GM12878 (cell line): Measurements from ENCODE around the gene PADI1. TPM values are rescaled to one million over a fixed set of nuclear protein-coding genes. Genes with fewer than 3 reads are reported as not detected.

Experiments used
- ATAC-seq: fragments of 200-7000 bp; cut with Tn5 transposase; 3 replicates; pipeline ENCODE4 v1.9.1; 2020; ENCODE audit warnings: mild to moderate bottlenecking, moderate library complexity
- BruUV-seq: library from RNA; stranded (reverse); fragments of 400-500 nt; replicated peaks from 2 replicates; lab custom pipeline; 2021; lab: Mats Ljungman, UMichigan
- CTCF ChIA-PET: fragments of 300-600 bp; sonication (Branson Sonifier 250); formaldehyde crosslinking; extraction: SDS; loops from one replicate; lab custom pipeline; 2021; ENCODE audit warnings: inconsistent platforms; lab: Yijun Ruan, JAX
- POLR2A ChIA-PET: fragments of 350-600 bp; formaldehyde crosslinking; extraction: SDS; loops from one replicate; lab custom pipeline; 2021; ENCODE audit warnings: inconsistent platforms; lab: Charles Lee
- RAD21 ChIA-PET: fragments of 300-600 bp; sonication (Branson Sonifier 250); formaldehyde crosslinking; loops from one replicate; lab custom pipeline; 2023; ENCODE audit warnings: antibody characterized with exemption; ENCODE audit not compliant: unreplicated experiment; lab: Charles Lee
- SMC1A ChIA-PET: fragments of 300-600 bp; sonication (Branson Sonifier 250); formaldehyde crosslinking; loops from one replicate; lab custom pipeline; 2023; ENCODE audit not compliant: unreplicated experiment, uncharacterized antibody; lab: Charles Lee
- DNase-seq: peaks from one replicate; pipeline ENCODE4 v3.0.0-alpha.2; 2011; ENCODE audit warnings: low read depth, low spot score
- FAIRE-seq: peaks from 3 replicates; lab custom pipeline; 2011; peaks lifted over from hg19 to GRCh38; lab: Jason Lieb, UNC
- H2AFZ ChIP-seq: 2 replicates; pipeline ENCODE4 v1.6.0; 2011; ENCODE audit warnings: low read depth, low read length, control low read depth; ENCODE audit not compliant: control insufficient read depth
- H3K27ac ChIP-seq: 2 replicates; pipeline ENCODE4 v1.5.1; 2011; ENCODE audit warnings: control low read depth; ENCODE audit not compliant: control insufficient read depth, insufficient read depth
- H3K27me3 ChIP-seq, 2 experiments: replicated peaks in 1 of 2; 2 replicates each; pipeline versions ENCODE4 v1.6.0 to v1.6.1; 2011; ENCODE audit warnings: low read length in 1 of 2; ENCODE audit not compliant: control insufficient read depth in 2 of 2, insufficient read depth in 2 of 2
- H3K36me3 ChIP-seq, 2 experiments: 2 replicates each; pipeline ENCODE4 v1.5.1; 2011; ENCODE audit warnings: low read length in 1 of 2; ENCODE audit not compliant: control insufficient read depth in 2 of 2, insufficient read depth in 2 of 2
- H3K4me1 ChIP-seq: 2 replicates; pipeline ENCODE4 v1.6.1; 2011; ENCODE audit warnings: mild to moderate bottlenecking, low read length, moderate library complexity, mixed read lengths; ENCODE audit not compliant: control insufficient read depth, insufficient read depth
- H3K4me2 ChIP-seq: 2 replicates; pipeline ENCODE4 v1.6.0; 2011; ENCODE audit warnings: control low read depth; ENCODE audit not compliant: control insufficient read depth, insufficient read depth
- H3K4me3 ChIP-seq: fragments of 200-600 bp; sonication (generic); 2 replicates; pipeline ENCODE4 v1.5.1; 2016
- H3K79me2 ChIP-seq: 2 replicates; pipeline ENCODE4 v1.6.0; 2011; ENCODE audit warnings: low read length; ENCODE audit not compliant: control insufficient read depth, insufficient read depth
- H3K9ac ChIP-seq: 2 replicates; pipeline ENCODE4 v1.8.0; 2011; ENCODE audit warnings: low read length, control low read depth, mixed read lengths; ENCODE audit not compliant: control insufficient read depth, insufficient read depth
- H3K9me3 ChIP-seq: replicated peaks from 3 replicates; pipeline ENCODE4 v1.5.1; 2011; ENCODE audit warnings: mild to moderate bottlenecking, low read length; ENCODE audit not compliant: control insufficient read depth, insufficient read depth
- H4K20me1 ChIP-seq: 2 replicates; pipeline ENCODE4 v1.6.0; 2011; ENCODE audit not compliant: control insufficient read depth, insufficient read depth
- EP300 ChIP-seq, 2 experiments: fragments of 150-350 bp in 1 of 2; IDR thresholded peaks; 2 replicates each; pipeline ENCODE4 v1.6.1; 2011 to 2012; ENCODE audit warnings: low read depth in 2 of 2, low read length in 2 of 2, borderline replicate concordance in 1 of 2, improper control_type of control experiment in 1 of 2, inconsistent platforms in 1 of 2; ENCODE audit not compliant: control insufficient read depth in 1 of 2
- MAX ChIP-seq: IDR thresholded peaks from 2 replicates; pipeline ENCODE4 v1.6.1; 2012; ENCODE audit warnings: low read depth, low read length, improper control_type of control experiment
- WGBS: methylation state at CpG from one replicate; pipeline ENCODE4 v1.1.6; 2016; ENCODE audit warnings: low lambda C conversion rate; ENCODE audit not compliant: insufficient replicate concordance, insufficient coverage; ENCODE audit errors: missing lambda C conversion rate; 5-methylcytosine and 5-hydroxymethylcytosine counted together
- in situ Hi-C: fragments of 300-500 bp; cut with MboI; formaldehyde crosslinking; loops from 9 replicates; pipeline ENCODE4 v1.14.3; 2018; ENCODE audit warnings: mixed read lengths
- intact Hi-C: fragments of 100-400 bp; cut with micrococcal nuclease; formaldehyde crosslinking; loops from one replicate; pipeline ENCODE4 v1.14.2; 2022; ENCODE audit not compliant: unreplicated experiment
- polyA plus RNA-seq, 11 experiments: library from polyadenylated mRNA; depleted of rRNA in 4 of 11; unstranded in 6 of 11; stranded (reverse) in 5 of 11; fragments of >200 nt; fragmentation: Nextera tagmentation in 4 of 11; fragmentation: Illumina TruSeq in 1 of 11; extraction: Ambion mirVana in 4 of 11; extraction: Trizol in 1 of 11; gene quantifications; 1 replicate in 1 of 11; 2 replicates in 10 of 11; pipeline versions ENCODE4 v1.2.1 to v1.2.3, GENCODE V29; 2011 to 2016; ENCODE audit warnings: inconsistent platforms in 2 of 11, missing spikeins in 2 of 11, low read depth in 1 of 11
- total RNA-seq, 4 experiments: library from RNA; depleted of rRNA in 3 of 4; stranded (reverse); fragments of >200 nt in 3 of 4; fragmentation: Illumina TruSeq in 1 of 4; extraction: Trizol in 1 of 4; gene quantifications; 2 replicates each; pipeline versions ENCODE4 v1.2.1 to v1.2.3, GENCODE V29; 2013 to 2021

The PADI1 gene
- total and polyA plus RNA-seq, 10 of the 15 experiments (the other 5 are each of a cell fraction or from before 2014, with no cell fraction given): 0.05 TPM; not detected in 9

- ChIA-PET SMC1A (no interaction called here), CTCF (no interaction called here), POLR2A (no interaction called here), RAD21 (interaction anchor here (1.1 kb wide), 1 partner anchor 220 kb away, joined by 3 read pairs; no protein-coding TSS in a partner anchor)
- H3K4me2 ChIP-seq: no peak overlapping the region
- ATAC-seq: no peak
- no peak for FAIRE-seq
- no peak overlapping the region for H3K27ac ChIP-seq
- H4K20me1 ChIP-seq: no peaks in the 10 kb centered on the region
- BruUV-seq: no TSS peak
- no peak for DNase-seq
- H3K36me3 ChIP-seq: no peaks in the 10 kb centered on the region
- intact Hi-C loops (loop anchor here (10.0 kb wide), 1 partner anchor 224 kb away; the partner anchor contains the start of gene SDHB), in situ Hi-C loops (no loop called here)
- H3K79me2 ChIP-seq: no peaks in the 10 kb centered on the region
- H2AFZ ChIP-seq: no peak overlapping the region
- H3K4me3 ChIP-seq: no peak overlapping the region
- H3K9me3 ChIP-seq: no peaks in the 10 kb centered on the region
- no peak overlapping the region for H3K9ac ChIP-seq
- 51% methylated on average over 14 of the region's 14 CpGs for WGBS
- TF ChIP-seq EP300 (IDR thresholded peaks at IDR 0.05; ENCODE audit: borderline replicate concordance in 1 of 2, control insufficient read depth in 1 of 2, low read depth in 2 of 2, low read length in 2 of 2): no peak
- H3K4me1 ChIP-seq: peaks cover 10% of the 10 kb centered on the region
- H3K27me3 ChIP-seq: peaks cover 0 to 2% of the 10 kb centered on the region in 2 experiments; a peak in 1 of 4 replicates
Measured at GRCh38 chr1:17278996-17279830, 74.3 kb downstream of the PADI1 start.

- Histone ChIP-seq H3K4me1 (peaks cover 2% of the 10 kb centered on the region), H3K27ac (no peak overlapping the region), H3K9me3 (no peaks in the 10 kb centered on the region), H3K79me2 (no peaks in the 10 kb centered on the region), H3K36me3 (no peaks in the 10 kb centered on the region), H3K4me3 (no peak overlapping the region), H4K20me1 (no peaks in the 10 kb centered on the region), H2AFZ (no peak overlapping the region), H3K27me3 (peaks cover 0 to 2% of the 10 kb centered on the region in 2 experiments; a peak in 2 of 4 replicates), H3K9ac (no peak overlapping the region), H3K4me2 (no peak overlapping the region)
- no peak for TF ChIP-seq MAX
- FAIRE-seq: no peak
- ChIA-PET RAD21 (no interaction called here), SMC1A (no interaction called here), CTCF (no interaction called here), POLR2A (no interaction called here)
- no TSS peak for BruUV-seq
- ATAC-seq: no peak
- intact Hi-C loops: no loop called here
- no peak for DNase-seq
- WGBS: 40% methylated on average over 7 of the region's 7 CpGs
- in situ Hi-C loops: no loop called here
Measured at GRCh38 chr1:17280436-17280835, 75.5 kb downstream of the PADI1 start.
